Measurements from ENCODE around the gene PREP. TPM values are rescaled to one million over a fixed set of nuclear protein-coding genes. Genes with fewer than 3 reads are reported as not detected.

Gene PREP
- total RNA-seq, 1 donor from 2014 or later, result 42.9 TPM

DNA sequence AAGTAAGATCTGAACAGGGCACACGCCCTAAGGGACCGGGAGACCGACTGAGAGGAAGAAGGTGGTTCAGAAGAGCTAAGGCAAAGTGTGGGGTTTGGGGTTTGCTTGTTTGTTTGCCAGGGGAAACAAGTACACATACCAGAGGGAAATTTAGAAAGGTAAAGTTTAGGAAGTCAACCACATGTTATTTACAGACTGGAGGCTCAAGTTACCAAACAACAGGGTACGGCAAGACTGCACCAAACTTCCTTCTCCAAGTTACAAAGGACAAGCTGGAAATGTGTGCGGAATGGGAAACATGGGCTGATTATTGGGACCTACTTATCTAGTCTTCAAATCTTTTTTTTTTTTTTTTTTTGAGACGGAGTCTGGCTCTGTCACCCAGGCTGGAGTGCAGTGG is 11.2 kb downstream of the PREP start:
- Mint-ChIP-seq H3K9me3 (no peaks in the 10 kb centered on the region), H3K4me1 (peaks cover 5% of the 10 kb centered on the region), H3K27ac (ENCODE audit: unreplicated experiment) (no peak overlapping the region), H3K4me3 (no peak overlapping the region), H3K36me3 (ENCODE audit: low read depth) (peaks cover 11% of the 10 kb centered on the region), H3K27me3 (ENCODE audit: low read depth) (peaks cover 3% of the 10 kb centered on the region)
- no peak for TF ChIP-seq CTCF (conservative IDR thresholded peaks at IDR 0.05)
- DNase-seq (ENCODE audit: low read depth, low spot score), result no peak

- peaks cover 9% of the 10 kb centered on the region for H3K36me3 Mint-ChIP-seq (ENCODE audit: low read depth)
- peaks cover 5% of the 10 kb centered on the region for H3K4me1 Mint-ChIP-seq
- no peak for DNase-seq (ENCODE audit: low read depth, low spot score)
- no peak overlapping the region for H3K4me3 Mint-ChIP-seq
- no peak for TF ChIP-seq CTCF (conservative IDR thresholded peaks at IDR 0.05)
- H3K9me3 Mint-ChIP-seq, result no peaks in the 10 kb centered on the region
- H3K27ac Mint-ChIP-seq (ENCODE audit: unreplicated experiment), result peak overlapping the region; percentile 47
- no peaks in the 10 kb centered on the region for H3K27me3 Mint-ChIP-seq (ENCODE audit: low read depth)
These were observed 13.3 kb downstream of the PREP start for GRCh38 chr6:105389543-105389942.

- Mint-ChIP-seq H3K9me3 (no peaks in the 10 kb centered on the region), H3K27ac (ENCODE audit: unreplicated experiment) (no peak overlapping the region), H3K27me3 (ENCODE audit: low read depth) (no peaks in the 10 kb centered on the region), H3K4me1 (peaks cover 5% of the 10 kb centered on the region), H3K36me3 (ENCODE audit: low read depth) (peaks cover 13% of the 10 kb centered on the region), H3K4me3 (no peak overlapping the region)
- no peak for DNase-seq (ENCODE audit: low read depth, low spot score)
- TF ChIP-seq CTCF (conservative IDR thresholded peaks at IDR 0.05), result no peak
These were observed 14.5 kb downstream of the PREP start for GRCh38 chr6:105388392-105388791.

- H3K27ac Mint-ChIP-seq (ENCODE audit: unreplicated experiment), result no peak overlapping the region
- H3K36me3 Mint-ChIP-seq (ENCODE audit: low read depth), result peaks cover 9% of the 10 kb centered on the region
- TF ChIP-seq CTCF (conservative IDR thresholded peaks at IDR 0.05), result no peak
- no peaks in the 10 kb centered on the region for H3K27me3 Mint-ChIP-seq (ENCODE audit: low read depth)
- no peak overlapping the region for H3K4me3 Mint-ChIP-seq
- H3K4me1 Mint-ChIP-seq, result peaks cover 15% of the 10 kb centered on the region
- H3K9me3 Mint-ChIP-seq, result no peaks in the 10 kb centered on the region
- no peak for DNase-seq (ENCODE audit: low read depth, low spot score)
These were observed 18.9 kb downstream of the PREP start for GRCh38 chr6:105384004-105384403.

DNA sequence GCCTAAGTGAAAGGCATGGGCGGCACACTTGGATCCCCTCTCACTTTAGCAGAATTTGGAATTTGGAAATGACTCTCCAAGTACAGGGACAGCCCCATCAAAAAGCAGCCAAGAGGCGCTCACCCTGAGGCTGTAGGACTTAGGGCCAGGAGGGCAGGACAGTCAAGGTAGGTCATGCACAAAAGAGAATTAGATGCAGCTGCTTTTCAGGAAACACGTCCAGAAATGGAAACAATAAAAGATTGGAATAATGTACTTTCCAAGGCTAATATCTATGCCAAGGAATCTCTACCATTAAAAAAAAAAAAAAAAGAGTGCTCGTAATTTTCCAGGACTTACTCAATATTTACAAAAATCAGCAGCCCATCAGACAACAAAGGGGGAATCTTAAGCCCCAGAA is 19.9 kb downstream of the PREP start:
- no peak for TF ChIP-seq CTCF (conservative IDR thresholded peaks at IDR 0.05)
- Mint-ChIP-seq H3K27me3 (ENCODE audit: low read depth) (no peaks in the 10 kb centered on the region), H3K27ac (ENCODE audit: unreplicated experiment) (no peak overlapping the region), H3K36me3 (ENCODE audit: low read depth) (peaks cover 9% of the 10 kb centered on the region), H3K9me3 (no peaks in the 10 kb centered on the region), H3K4me1 (peaks cover 15% of the 10 kb centered on the region), H3K4me3 (no peak overlapping the region)
- no peak for DNase-seq (ENCODE audit: low read depth, low spot score)

DNA sequence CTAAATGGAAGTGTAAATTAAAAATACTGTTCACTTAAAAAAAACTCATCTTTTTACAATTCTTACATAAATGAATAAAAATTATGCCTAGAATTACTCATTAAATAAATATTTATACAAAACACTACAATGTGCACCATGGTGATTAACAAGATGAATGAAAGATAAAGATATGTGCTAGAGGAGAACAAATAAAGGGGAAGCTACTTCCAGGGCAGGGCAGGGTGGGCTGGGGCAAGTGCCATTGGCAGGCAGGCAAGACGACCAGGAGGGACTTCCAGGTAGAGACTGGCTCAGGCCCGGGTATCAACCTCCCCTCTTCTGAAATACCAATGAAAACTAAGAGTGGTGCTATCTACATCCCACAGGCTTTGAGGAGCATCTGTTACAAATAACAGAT is 20.4 kb downstream of the PREP start:
- peaks cover 9% of the 10 kb centered on the region for H3K36me3 Mint-ChIP-seq (ENCODE audit: low read depth)
- H3K4me3 Mint-ChIP-seq, result no peak overlapping the region
- no peak for TF ChIP-seq CTCF (conservative IDR thresholded peaks at IDR 0.05)
- peaks cover 15% of the 10 kb centered on the region for H3K4me1 Mint-ChIP-seq
- no peaks in the 10 kb centered on the region for H3K27me3 Mint-ChIP-seq (ENCODE audit: low read depth)
- no peak for DNase-seq (ENCODE audit: low read depth, low spot score)
- H3K9me3 Mint-ChIP-seq, result no peaks in the 10 kb centered on the region
- H3K27ac Mint-ChIP-seq (ENCODE audit: unreplicated experiment), result no peak overlapping the region

Measured in neural crest cell (in vitro differentiated cells).